IMR-90 (cell line): ENCODE measurements around the gene PLEK2.

Experiments used
- BHLHE40 ChIP-seq: fragments of 150-350 bp; IDR thresholded peaks from 2 replicates; pipeline ENCODE4 v1.6.1; 2016; ENCODE audit warnings: mild to moderate bottlenecking, low read depth, low read length
- FOS ChIP-seq: fragments of 150-350 bp; IDR thresholded peaks from 2 replicates; pipeline ENCODE4 v1.6.1; 2016; ENCODE audit warnings: low read depth, low read length
- MAZ ChIP-seq: IDR thresholded peaks from 2 replicates; pipeline ENCODE4 v1.6.1; 2012; ENCODE audit warnings: low read depth, mild to moderate bottlenecking, low read length, improper control_type of control experiment, moderate library complexity, borderline replicate concordance
- POLR2A ChIP-seq: IDR thresholded peaks from 2 replicates; pipeline ENCODE4 v1.6.1; 2012; ENCODE audit warnings: mild to moderate bottlenecking, low read depth, low read length
- TF ChIP-seq, protein P1 (sequence below): conservative IDR thresholded peaks from 2 replicates; pipeline ENCODE4 v1.5.1; 2012; ENCODE audit warnings: mild to moderate bottlenecking, low read depth, low read length, improper control_type of control experiment
- TF ChIP-seq, protein P2 (sequence below): fragments of 150-350 bp; IDR thresholded peaks from 2 replicates; pipeline ENCODE4 v1.6.1; 2016; ENCODE audit warnings: low read depth, mild to moderate bottlenecking, low read length, moderate library complexity, borderline replicate concordance

DNA sequence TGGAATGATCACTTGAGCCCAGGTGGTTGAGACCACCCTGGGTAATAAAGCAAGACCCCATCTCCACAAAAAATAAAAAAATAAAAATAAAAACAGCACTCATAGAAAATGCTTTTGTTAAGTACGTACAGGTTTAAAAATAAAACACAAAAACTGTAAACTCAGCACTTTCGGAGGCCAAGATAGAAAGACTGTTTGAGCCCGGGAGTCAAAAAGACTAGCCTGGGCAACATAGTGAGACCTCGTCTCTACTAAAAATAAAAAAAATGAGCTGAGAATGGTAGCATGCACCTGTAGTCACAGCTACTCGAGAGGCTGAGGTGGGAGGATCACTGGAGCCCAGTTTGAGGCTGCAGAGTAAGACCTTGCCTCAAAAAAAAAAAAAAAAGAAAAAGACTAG lies 59.9 kb downstream of the PLEK2 start:
- TF ChIP-seq, protein P1, sequence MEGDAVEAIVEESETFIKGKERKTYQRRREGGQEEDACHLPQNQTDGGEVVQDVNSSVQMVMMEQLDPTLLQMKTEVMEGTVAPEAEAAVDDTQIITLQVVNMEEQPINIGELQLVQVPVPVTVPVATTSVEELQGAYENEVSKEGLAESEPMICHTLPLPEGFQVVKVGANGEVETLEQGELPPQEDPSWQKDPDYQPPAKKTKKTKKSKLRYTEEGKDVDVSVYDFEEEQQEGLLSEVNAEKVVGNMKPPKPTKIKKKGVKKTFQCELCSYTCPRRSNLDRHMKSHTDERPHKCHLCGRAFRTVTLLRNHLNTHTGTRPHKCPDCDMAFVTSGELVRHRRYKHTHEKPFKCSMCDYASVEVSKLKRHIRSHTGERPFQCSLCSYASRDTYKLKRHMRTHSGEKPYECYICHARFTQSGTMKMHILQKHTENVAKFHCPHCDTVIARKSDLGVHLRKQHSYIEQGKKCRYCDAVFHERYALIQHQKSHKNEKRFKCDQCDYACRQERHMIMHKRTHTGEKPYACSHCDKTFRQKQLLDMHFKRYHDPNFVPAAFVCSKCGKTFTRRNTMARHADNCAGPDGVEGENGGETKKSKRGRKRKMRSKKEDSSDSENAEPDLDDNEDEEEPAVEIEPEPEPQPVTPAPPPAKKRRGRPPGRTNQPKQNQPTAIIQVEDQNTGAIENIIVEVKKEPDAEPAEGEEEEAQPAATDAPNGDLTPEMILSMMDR = no peak
- TF ChIP-seq MAZ (no peak), POLR2A (no peak), FOS (no peak), BHLHE40 (no peak)
- TF ChIP-seq, protein P2, sequence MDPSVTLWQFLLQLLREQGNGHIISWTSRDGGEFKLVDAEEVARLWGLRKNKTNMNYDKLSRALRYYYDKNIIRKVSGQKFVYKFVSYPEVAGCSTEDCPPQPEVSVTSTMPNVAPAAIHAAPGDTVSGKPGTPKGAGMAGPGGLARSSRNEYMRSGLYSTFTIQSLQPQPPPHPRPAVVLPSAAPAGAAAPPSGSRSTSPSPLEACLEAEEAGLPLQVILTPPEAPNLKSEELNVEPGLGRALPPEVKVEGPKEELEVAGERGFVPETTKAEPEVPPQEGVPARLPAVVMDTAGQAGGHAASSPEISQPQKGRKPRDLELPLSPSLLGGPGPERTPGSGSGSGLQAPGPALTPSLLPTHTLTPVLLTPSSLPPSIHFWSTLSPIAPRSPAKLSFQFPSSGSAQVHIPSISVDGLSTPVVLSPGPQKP = no peak
